ENCODE results near the gene NME3. TPM values are rescaled to one million over a fixed set of nuclear protein-coding genes. Genes with fewer than 3 reads are reported as not detected.

Gene NME3
- total and polyA plus RNA-seq, 2 donors (not counting 3 experiments of a cell fraction or from before 2014, with no cell fraction given), result 38.2 to 74.4 TPM

GRCh38 chr16:1794221-1794871, 23.0 kb upstream of the NME3 start:
- FAIRE-seq, result no peak
- H3K9me3 ChIP-seq (replicated peaks; ENCODE audit: control insufficient read depth, insufficient read depth, low read length), result no peaks in the 10 kb centered on the region
- no peaks in the 10 kb centered on the region for H3K36me3 ChIP-seq (ENCODE audit: control insufficient read depth in 2 of 2, extremely low read depth in 1 of 2, insufficient read depth in 2 of 2, low read length in 2 of 2)
- H2AFZ ChIP-seq (ENCODE audit: low read depth, low read length), result no peak overlapping the region
- H3K4me3 ChIP-seq (replicated peaks in 1 of 3; ENCODE audit: insufficient read depth in 1 of 3, low read depth in 1 of 3, low read length in 3 of 3), result no peak overlapping the region
- H3K9me1 ChIP-seq (replicated peaks; ENCODE audit: control insufficient read depth, extremely low read depth, insufficient read depth, low read length), result no peaks in the 10 kb centered on the region
- CTCF ChIA-PET, result no interaction called here
- no peaks in the 10 kb centered on the region for H4K20me1 ChIP-seq (replicated peaks; ENCODE audit: control insufficient read depth, extremely low read depth, insufficient read depth, low read length)
- no peaks in the 10 kb centered on the region for H3K79me2 ChIP-seq (ENCODE audit: control insufficient read depth, insufficient read depth, low read length)
- H3K4me1 ChIP-seq (ENCODE audit: control insufficient read depth, extremely low read depth, insufficient read depth, low read length), result no peaks in the 10 kb centered on the region
- intact Hi-C loops (cut with micrococcal nuclease), result no loop called here
- DNase-seq (ENCODE audit: low read depth, low spot score), result no peak
- POLR2A ChIA-PET, result no interaction called here
- no TSS peak for BruUV-seq (replicated peaks)
- H3K27me3 ChIP-seq (ENCODE audit: control insufficient read depth in 2 of 2, insufficient read depth in 2 of 2, low read length in 2 of 2), result no peaks in the 10 kb centered on the region
- H3K27ac ChIP-seq (ENCODE audit: insufficient read depth, low read depth, low read length), result no peak overlapping the region
- no peak overlapping the region for H3K9ac ChIP-seq (replicated peaks; ENCODE audit: extremely low read depth, insufficient read depth, low read length)
- dilution Hi-C loops (cut with MboI; ENCODE audit: extremely low pct_ligation_motif_present, low sequenced_read_pairs), result no loop called here
- TF ChIP-seq POLR2A (IDR thresholded peaks at IDR 0.05; ENCODE audit: low read depth, low read length) (no peak), GATA2 (IDR thresholded peaks at IDR 0.05; ENCODE audit: insufficient read depth, insufficient read length, low read depth, low read length) (no peak), FOS (IDR thresholded peaks at IDR 0.05; ENCODE audit: borderline replicate concordance, insufficient read depth, low read length) (no peak), POLR2AphosphoS5 (IDR thresholded peaks at IDR 0.05; ENCODE audit: insufficient read depth, low read depth, low read length) (no peak), CTCF (IDR thresholded peaks at IDR 0.05; ENCODE audit: extremely low read depth in 1 of 2, insufficient read depth in 1 of 2, low read depth in 1 of 2, low read length in 2 of 2) (no peak), EZH2 (IDR thresholded peaks at IDR 0.05; ENCODE audit: borderline replicate concordance, low read depth, low read length, severe bottlenecking) (no peak), JUN (IDR thresholded peaks at IDR 0.05; ENCODE audit: borderline replicate concordance, insufficient read depth, insufficient read length, low read depth) (no peak), MYC (IDR thresholded peaks at IDR 0.05; ENCODE audit: low read depth, low read length) (no peak)
- H3K4me2 ChIP-seq (ENCODE audit: insufficient read depth, low read length), result no peak overlapping the region

All from endothelial cell of umbilical vein (primary cell).